Measurements from ENCODE around the gene ATP1A1. TPM values are rescaled to one million over a fixed set of nuclear protein-coding genes. Genes with fewer than 3 reads are reported as not detected.

The ATP1A1 gene
- total RNA-seq, 4 donors from 2014 or later: 324 to 3,097 (median 1,990) TPM

GRCh38 chr1:116335850-116336624 lies 37.0 kb upstream of the ATP1A1 start:
- Histone ChIP-seq H3K36me3 (no peaks in the 10 kb centered on the region), H3K4me3 (no peak overlapping the region), H3K4me1 (peaks cover 12 to 52% (median 37%) of the 10 kb centered on the region in 4 donors), H3K27ac (peak overlapping the region; percentile 71 to 75 (median 73)), H3K27me3 (no peaks in the 10 kb centered on the region), H3K9me3 (no peaks in the 10 kb centered on the region)
- TF ChIP-seq CTCF (IDR thresholded peaks at IDR 0.05) (peak in 1 of 5 experiments; percentile 18), POLR2A (IDR thresholded peaks at IDR 0.05) (peak; percentile 17), POLR2AphosphoS5 (IDR thresholded peaks at IDR 0.05) (peak in 2 of 3 donors; percentile 29 to 72), EP300 (IDR thresholded peaks at IDR 0.05; ENCODE audit: low read depth) (no peak)
- WGBS, 2 donors (ENCODE audit: low coverage in 1 of 2): 54 to 59% methylated on average over 9 to 11 of the region's 11 CpGs
- peak; percentile 31 for DNase-seq
- in situ Hi-C loops (cut with MboI; ENCODE audit: low pct_ligation_motif_present in 1 of 4, low pct_unique_long_range_greater_than_20kb in 1 of 4, low sequenced_read_pairs in 3 of 4): no loop called here
- intact Hi-C loops (cut with DNase I; ENCODE audit: low total_unique reads): no loop called here

GRCh38 chr1:116337398-116337797 lies 35.6 kb upstream of the ATP1A1 start:
- WGBS, 2 donors (ENCODE audit: low coverage in 1 of 2): 91 to 97% methylated on average over 5 to 7 of the region's 7 CpGs
- Histone ChIP-seq H3K4me1 (peaks cover 10 to 46% (median 34%) of the 10 kb centered on the region in 4 donors), H3K36me3 (no peaks in the 10 kb centered on the region), H3K27me3 (no peaks in the 10 kb centered on the region), H3K27ac (peak overlapping the region in 3 of 4 donors; percentile 72 to 75 (median 74)), H3K9me3 (no peaks in the 10 kb centered on the region), H3K4me3 (no peak overlapping the region)
- intact Hi-C loops (cut with DNase I; ENCODE audit: low total_unique reads): no loop called here
- no peak for DNase-seq
- TF ChIP-seq EP300 (IDR thresholded peaks at IDR 0.05; ENCODE audit: low read depth): no peak
- in situ Hi-C loops (cut with MboI; ENCODE audit: low pct_ligation_motif_present in 1 of 4, low pct_unique_long_range_greater_than_20kb in 1 of 4, low sequenced_read_pairs in 3 of 4): no loop called here

GRCh38 chr1:116338400-116338799 lies 34.6 kb upstream of the ATP1A1 start:
- DNase-seq: no peak
- Histone ChIP-seq H3K27me3 (no peaks in the 10 kb centered on the region), H3K4me1 (peaks cover 7 to 36% (median 31%) of the 10 kb centered on the region in 4 donors), H3K9me3 (no peaks in the 10 kb centered on the region), H3K4me3 (no peak overlapping the region), H3K27ac (no peak overlapping the region), H3K36me3 (no peaks in the 10 kb centered on the region)
- intact Hi-C loops (cut with DNase I; ENCODE audit: low total_unique reads) (no loop called here), in situ Hi-C loops (cut with MboI; ENCODE audit: low pct_ligation_motif_present in 1 of 4, low pct_unique_long_range_greater_than_20kb in 1 of 4, low sequenced_read_pairs in 3 of 4) (no loop called here)
- 87 to 92% methylated on average over 2 of the region's 2 CpGs for WGBS, 2 donors (ENCODE audit: low coverage in 1 of 2)
- TF ChIP-seq POLR2A (IDR thresholded peaks at IDR 0.05): no peak
- no peak for TF ChIP-seq CTCF (IDR thresholded peaks at IDR 0.05)
- TF ChIP-seq POLR2AphosphoS5 (IDR thresholded peaks at IDR 0.05): no peak
- TF ChIP-seq EP300 (IDR thresholded peaks at IDR 0.05; ENCODE audit: low read depth): no peak

GRCh38 chr1:116340506-116341231 lies 32.4 kb upstream of the ATP1A1 start:
- H3K4me1 ChIP-seq: peaks cover 0 to 13% (median 8%) of the 10 kb centered on the region in 4 donors
- intact Hi-C loops (cut with DNase I; ENCODE audit: low total_unique reads): no loop called here
- no peaks in the 10 kb centered on the region for H3K9me3 ChIP-seq
- H3K36me3 ChIP-seq: no peaks in the 10 kb centered on the region
- H3K27me3 ChIP-seq: no peaks in the 10 kb centered on the region
- no peak overlapping the region for H3K27ac ChIP-seq
- in situ Hi-C loops (cut with MboI; ENCODE audit: low pct_ligation_motif_present in 1 of 4, low pct_unique_long_range_greater_than_20kb in 1 of 4, low sequenced_read_pairs in 3 of 4): no loop called here
- TF ChIP-seq POLR2AphosphoS5 (IDR thresholded peaks at IDR 0.05) (no peak), EP300 (IDR thresholded peaks at IDR 0.05; ENCODE audit: low read depth) (no peak), POLR2A (IDR thresholded peaks at IDR 0.05) (no peak), CTCF (IDR thresholded peaks at IDR 0.05) (no peak)
- WGBS, 2 donors (ENCODE audit: low coverage in 1 of 2): 86 to 100% methylated on average over 1 to 2 of the region's 2 CpGs
- no peak overlapping the region for H3K4me3 ChIP-seq
- DNase-seq: no peak
